Stimulated activated CD4-positive, alpha-beta T cell treated with anti-CD3 and anti-CD28 coated beads, Interleukin-1b, Interleukin-23, amount 100 ng/mL, for 4 hours (primary cell): ENCODE measurements around the gene PIK3C2G.

Experiments
- DNase-seq, 2 donors: peaks; one replicate each; pipeline ENCODE4 v3.0.0-alpha.2; 2020; ENCODE audit warnings: low read depth in 2 of 2

Gene PIK3C2G

DNA sequence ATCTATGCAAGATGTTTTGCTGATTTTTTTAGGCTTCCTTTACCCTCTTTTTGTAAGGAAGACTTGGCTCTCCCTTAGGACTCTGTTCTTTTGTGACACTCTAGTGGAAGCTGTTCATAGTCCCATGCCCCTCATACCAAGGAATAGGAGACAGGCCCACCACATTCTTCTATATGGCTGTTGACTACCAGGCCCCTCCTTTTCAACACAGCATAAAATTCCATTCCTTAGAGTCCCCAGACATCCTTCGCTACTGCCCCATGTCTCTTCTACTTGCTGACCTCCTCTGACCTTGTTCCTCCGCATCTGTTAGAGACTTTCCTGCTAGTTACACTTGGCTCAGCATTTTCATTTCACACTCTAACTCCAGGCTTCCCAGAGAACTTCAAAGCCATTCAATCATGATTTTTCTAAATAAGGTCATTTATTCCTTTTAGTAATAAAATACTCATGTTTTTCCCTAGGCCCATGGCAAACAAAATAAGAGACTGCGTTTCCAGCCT lies 9.7 kb downstream of the PIK3C2G start:
- no peak for DNase-seq

GRCh38 chr12:18275981-18276380 lies 14.7 kb downstream of the PIK3C2G start:
- no peak for DNase-seq

GRCh38 chr12:18277196-18277595 lies 15.9 kb downstream of the PIK3C2G start:
- DNase-seq, result no peak

DNA sequence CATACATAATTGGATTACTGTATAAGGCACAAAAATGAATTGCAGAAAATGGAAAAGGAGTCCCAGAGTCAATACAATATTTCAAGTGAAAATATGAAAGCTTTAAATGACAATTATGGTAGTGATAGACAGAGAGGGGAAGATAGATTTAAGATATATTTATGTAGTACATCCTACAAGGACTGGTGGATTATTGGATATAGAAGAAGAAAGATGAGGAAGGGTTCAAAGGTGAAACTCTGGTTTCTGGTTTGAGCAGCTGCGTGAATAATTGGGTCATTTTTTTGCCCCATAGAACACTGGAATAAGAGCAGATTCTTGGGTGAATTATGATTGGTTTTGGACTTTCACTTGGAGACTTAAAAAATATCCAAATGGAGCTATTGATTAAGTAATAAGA lies 19.4 kb downstream of the PIK3C2G start:
- no peak for DNase-seq

DNA sequence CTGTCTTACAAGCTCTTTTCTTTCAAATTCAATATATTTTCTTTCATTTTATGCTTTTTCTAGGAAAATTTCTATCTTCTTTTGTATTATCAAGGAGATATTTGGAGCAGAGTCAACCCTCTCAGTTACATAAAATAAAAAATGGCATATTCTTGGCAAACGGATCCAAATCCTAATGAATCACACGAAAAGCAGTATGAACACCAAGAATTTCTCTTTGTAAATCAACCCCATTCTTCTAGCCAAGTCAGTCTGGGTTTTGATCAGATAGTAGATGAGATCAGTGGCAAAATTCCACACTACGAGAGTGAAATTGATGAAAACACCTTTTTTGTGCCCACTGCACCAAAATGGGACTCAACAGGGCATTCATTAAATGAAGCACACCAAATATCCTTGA lies 20.6 kb downstream of the PIK3C2G start:
- DNase-seq, result no peak

- no peak for DNase-seq
These were observed 22.5 kb downstream of the PIK3C2G start for GRCh38 chr12:18283831-18284230.

GRCh38 chr12:18284386-18284785 lies 23.1 kb downstream of the PIK3C2G start:
- DNase-seq, result no peak

GRCh38 chr12:18285161-18285560 lies 23.8 kb downstream of the PIK3C2G start:
- no peak for DNase-seq

GRCh38 chr12:18290386-18290785 lies 29.1 kb downstream of the PIK3C2G start:
- DNase-seq, result no peak

DNA sequence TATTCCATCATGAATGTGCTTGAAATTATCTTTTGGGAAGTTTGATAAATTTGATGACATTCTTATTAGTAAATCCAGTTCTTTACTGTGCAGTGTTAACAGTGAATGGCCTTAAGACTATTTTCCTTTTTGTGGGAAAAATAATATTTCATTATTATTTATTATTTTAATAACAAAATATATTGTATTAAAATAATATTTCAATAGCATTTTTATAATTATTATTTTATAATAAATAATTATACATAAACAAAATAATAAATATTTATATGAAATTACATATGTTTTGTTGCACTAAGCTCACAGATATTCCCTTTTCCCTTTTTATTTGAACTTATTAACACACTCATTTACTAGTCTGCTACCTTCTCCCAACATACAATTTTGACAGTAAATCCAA lies 33.6 kb downstream of the PIK3C2G start:
- no peak for DNase-seq

DNA sequence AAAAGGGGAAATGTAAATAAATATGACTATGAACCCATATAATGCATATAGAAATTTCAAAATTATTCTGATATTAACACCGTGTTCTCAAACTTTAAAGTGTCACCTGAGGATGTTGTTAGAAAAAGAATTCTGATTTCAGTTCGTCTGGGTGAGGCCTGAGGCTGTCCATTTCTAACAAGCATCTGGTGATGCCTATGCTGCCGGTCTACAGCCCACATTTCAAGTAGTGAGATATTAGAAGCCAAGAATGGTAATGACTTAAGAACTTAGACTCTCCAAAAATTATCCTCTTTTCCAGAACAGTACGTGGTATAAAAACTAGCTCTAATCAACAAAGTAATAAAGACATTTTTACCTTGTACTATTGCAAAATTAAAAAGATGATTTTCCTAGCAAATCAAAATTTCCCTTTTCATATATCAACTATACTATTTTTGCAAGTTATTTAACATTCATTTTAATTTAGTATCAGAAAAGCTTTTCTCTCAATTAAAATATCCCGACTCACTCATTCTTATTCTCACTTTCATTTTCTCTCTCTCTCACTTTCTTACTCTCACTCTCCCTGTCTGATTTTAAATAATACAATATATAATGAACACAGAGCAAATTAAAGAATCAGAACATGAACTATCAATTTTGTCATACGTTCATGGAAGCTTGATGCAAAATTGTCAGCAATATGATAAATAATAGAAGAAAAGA lies 35.0 kb downstream of the PIK3C2G start:
- no peak for DNase-seq

DNA sequence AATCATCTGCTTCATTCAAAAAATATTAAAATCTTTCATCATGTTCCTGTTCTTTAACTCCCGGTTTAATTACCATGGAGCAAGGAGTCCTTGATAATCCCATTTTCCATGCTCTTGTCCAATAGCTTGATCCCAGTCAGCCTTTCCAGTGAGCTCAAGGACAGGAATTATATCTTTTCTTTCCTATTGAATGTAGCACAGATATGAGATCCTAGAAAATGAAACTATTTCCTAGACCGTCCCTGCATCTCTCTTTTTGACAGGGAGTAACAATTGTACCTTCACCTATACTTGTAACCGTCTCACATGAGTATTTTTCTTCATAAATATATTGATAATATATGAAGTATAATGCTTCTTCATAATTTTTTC lies 35.6 kb downstream of the PIK3C2G start:
- no peak for DNase-seq

- no peak for DNase-seq
These were observed 36.6 kb downstream of the PIK3C2G start for GRCh38 chr12:18297902-18298301.

- no peak for DNase-seq
These were observed 41.6 kb downstream of the PIK3C2G start for GRCh38 chr12:18302809-18303430.

- no peak for DNase-seq
These were observed 43.3 kb downstream of the PIK3C2G start for GRCh38 chr12:18304609-18305008.

- no peak for DNase-seq
These were observed 45.0 kb downstream of the PIK3C2G start for GRCh38 chr12:18306311-18306710.

- no peak for DNase-seq
These were observed 52.0 kb downstream of the PIK3C2G start for GRCh38 chr12:18313306-18313705.

GRCh38 chr12:18320036-18320617 lies 58.8 kb downstream of the PIK3C2G start:
- DNase-seq, result no peak

- DNase-seq, result no peak
These were observed 59.7 kb downstream of the PIK3C2G start for GRCh38 chr12:18320976-18321375.

DNA sequence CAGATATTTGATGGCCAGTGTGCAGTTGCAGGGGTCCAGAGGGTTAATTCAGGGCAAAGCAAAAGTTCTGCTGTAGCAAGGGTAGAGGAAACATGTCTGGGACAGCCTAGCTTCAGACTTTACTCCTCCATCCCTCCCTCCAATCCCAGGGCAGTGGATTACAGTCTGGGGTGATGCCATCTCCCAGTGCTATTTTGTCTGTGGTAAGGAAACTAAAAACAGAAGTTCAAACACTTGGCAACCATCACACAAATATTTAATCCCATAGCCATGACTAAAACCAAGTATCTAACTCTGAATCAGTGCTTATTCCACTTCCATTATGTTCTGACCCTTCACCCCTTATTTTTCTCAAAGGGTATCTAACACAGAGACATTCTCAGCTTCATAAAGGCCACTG lies 61.8 kb downstream of the PIK3C2G start:
- DNase-seq, result no peak

GRCh38 chr12:18327036-18327435 lies 65.7 kb downstream of the PIK3C2G start:
- no peak for DNase-seq

GRCh38 chr12:18332173-18332572 lies 70.9 kb downstream of the PIK3C2G start:
- DNase-seq, result no peak

GRCh38 chr12:18339633-18340032 lies 78.3 kb downstream of the PIK3C2G start:
- no peak for DNase-seq
